GM21360 (cell line): ENCODE measurements around the gene ADARB2.

Source experiments
- ATAC-seq: cut with Tn5 transposase; IDR thresholded peaks from one replicate; pipeline ENCODE4 v1.9.1; 2021; ENCODE audit warnings: mild to moderate bottlenecking, moderate library complexity; ENCODE audit not compliant: unreplicated experiment

The ADARB2 gene

DNA sequence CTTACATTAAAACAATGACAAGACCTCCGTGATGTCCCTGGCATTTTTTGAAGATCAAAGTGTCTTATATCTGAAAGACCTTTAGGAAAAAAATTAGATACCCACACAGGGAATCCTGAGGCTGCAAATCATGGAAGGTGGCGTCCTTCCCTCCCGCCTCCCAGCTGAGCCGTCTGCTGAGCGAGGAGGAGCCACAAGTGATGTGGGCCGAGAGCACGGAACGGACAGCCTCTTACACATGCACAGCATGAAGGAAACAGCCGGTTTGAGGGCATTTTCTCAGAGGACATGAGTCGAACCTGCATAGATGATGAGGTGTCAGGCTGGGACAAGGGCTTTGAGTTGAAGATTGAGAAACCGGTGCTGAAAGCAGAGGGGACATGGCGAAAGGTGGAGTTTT, 163.3 kb downstream of the ADARB2 start:
- ATAC-seq: no peak

DNA sequence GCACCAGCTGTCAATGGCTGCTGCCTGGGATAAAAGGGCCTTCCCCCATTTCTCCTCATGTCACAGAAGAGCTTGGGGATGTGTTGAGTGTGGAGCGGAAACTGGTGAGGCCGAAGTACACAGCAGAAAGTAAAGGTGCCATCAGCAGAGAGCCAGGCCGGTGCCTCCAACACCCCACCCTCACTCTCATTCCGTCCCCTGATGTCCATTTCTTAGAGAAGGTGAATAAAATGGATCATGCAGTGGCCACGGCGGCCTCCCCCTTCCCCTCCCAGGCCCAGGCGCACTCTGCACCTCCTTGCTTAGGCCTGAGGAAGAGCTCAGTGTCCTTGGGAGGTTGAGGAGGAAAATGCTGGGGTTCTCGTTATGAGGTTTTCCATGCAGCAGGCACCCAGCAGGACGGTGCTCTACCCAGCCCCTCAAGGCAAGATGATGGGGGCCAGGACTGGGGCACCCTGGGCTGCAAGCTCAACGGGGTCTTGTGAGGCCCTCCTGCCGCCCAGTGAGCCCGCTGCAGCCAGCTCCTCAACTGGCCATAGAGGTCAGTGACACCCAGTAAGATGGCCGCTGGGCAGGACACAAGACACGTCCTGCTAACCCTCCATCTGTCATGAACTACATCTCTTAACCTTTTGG, 163.9 kb downstream of the ADARB2 start:
- ATAC-seq: no peak

GRCh38 chr10:1572519-1573333, 164.6 kb downstream of the ADARB2 start:
- no peak for ATAC-seq

GRCh38 chr10:1571587-1572237, 165.6 kb downstream of the ADARB2 start:
- no peak for ATAC-seq

DNA sequence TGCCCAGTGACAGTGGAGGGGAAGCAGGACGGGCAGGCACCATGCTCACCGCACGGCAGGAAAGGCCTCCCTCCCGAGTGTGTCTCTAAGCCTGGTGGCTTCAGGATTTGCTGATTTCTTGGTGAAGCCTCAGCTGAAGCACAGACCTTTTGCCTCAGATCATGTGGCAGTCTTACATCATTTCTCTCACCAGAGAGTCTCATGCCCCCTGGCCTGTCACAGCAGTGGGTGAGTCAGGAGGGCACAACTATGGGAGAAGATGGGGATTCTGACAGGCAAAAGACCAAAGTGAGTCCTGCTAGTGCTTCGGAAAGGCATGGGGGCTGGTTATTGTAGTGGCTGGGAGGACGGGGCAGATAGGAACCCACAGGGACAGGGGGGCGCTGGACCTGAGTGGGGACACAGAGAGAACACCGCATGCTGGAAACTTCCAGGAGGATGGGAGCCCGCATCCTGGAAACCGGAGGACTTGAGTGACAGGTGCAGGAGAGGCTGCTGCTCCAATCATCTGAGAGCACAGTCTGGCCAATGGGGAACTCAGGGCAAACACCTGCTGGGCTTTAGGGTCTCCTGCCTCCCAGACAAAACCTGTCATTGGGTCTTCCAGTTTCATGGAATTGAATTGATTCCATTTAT, 166.8 kb downstream of the ADARB2 start:
- ATAC-seq: no peak

DNA sequence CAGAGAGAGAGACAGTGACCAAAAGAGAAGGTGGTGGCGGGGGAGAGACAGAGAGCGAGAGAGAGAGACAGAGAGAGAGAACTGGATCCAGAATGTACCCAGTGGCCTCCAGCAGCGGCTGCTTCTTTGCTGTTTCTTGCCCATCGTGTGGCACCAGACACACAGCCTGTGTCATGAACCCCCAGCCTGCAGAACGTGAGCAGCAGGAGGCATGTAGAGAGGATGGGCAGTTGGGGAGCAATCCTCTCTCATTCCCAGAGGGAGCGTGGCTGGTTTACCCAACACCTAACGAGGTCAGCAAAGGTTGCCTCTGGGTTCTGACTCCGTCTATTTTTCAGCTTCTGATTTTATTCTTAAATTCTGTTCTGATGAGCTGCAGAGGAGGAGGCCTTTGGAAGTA, 168.1 kb downstream of the ADARB2 start:
- no peak for ATAC-seq

DNA sequence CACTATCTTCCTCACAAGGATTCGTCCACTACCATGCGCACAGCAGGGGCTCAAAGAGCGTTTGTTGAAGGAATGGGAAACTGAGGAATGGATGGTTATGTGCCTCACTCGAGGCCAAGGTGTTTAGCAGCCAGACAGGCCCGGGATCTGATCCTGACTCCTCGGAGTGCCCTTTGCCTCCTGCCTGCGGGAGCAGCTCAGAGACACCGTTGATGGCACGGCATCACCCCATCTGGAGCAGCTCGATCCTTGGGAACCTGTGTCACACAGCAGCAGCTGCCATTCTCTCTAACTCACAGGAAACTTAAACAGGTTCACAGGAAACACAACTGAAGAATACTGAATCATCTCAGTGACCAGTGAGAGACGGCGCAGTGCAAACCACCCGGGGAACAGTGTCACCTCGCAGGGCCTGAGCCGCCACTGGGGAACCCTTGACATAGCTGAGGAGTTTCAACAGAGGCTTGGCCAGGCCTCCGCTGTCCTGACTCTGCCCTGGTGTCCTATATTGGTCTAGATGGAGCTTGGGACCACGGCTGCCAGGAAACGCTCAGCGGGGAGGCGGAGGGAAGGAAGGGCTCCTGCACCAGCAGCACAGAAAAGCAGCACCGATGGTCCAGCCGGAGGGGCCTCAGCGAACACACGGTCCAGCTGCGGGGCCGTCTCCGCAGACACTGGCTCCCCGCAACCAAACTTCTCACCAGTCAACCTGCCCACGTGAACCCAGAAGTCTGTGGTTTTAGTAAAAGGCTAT, 169.4 kb downstream of the ADARB2 start:
- no peak for ATAC-seq

DNA sequence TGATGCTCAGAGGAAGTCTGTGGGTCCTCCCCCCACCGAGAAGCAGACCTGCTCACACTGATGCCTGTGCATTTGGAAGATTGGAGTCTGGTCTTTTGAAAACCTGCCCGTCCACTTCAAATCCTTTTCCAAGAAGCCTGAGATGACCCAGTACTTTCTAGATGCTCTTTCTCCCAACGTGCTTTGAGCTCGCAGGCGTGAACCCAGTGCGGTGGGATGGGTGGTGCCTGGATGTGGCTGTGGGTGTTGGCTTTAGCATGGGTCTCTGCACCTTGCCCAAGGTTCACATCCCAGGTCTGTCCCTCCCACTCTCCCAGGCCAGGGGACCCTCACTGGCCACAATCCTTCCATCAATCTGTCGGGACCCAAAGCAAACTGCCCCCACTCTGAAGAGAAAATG, 170.2 kb downstream of the ADARB2 start:
- ATAC-seq: no peak

DNA sequence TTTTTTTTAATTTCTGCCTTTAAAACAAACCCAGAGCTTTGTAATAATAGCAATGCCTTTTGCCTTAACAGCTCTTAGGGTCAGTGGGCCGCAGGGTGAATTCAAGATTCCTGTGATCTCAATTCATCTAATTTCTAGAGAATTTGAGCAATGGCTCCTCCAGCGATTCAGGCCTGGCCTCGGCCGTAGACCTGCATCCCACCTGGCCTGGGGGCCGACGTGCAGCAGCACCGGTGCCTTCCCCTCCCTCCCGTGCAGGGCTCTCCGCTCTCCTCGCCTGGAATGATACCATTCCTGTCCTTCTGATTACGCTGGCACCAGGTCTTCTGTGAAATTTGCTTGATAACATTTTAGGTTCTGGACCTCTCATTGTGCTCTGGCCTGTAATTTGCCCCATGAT, 172.5 kb downstream of the ADARB2 start:
- ATAC-seq: no peak

DNA sequence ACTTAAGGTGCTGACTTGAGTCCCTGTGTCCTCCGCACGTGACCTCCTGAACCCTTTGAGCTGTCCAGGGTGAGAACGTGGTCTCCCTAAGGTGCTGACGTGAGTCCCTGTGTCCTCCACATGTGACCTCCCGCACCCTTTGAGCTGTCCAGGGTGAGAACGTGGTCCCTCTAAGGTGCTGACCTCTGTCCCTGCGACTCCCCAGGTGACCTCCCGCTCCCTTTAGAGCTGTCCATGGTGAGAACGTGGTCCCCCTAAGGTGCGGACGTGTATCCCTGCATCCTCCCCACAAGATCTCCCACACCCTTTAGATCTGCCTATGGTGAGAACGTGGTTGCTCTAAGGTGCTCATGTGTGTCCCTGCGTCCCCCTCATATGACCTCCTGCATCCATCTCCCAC, 174.3 kb downstream of the ADARB2 start:
- no peak for ATAC-seq

GRCh38 chr10:1561731-1562337, 175.5 kb downstream of the ADARB2 start:
- no peak for ATAC-seq

GRCh38 chr10:1560535-1561192, 176.7 kb downstream of the ADARB2 start:
- ATAC-seq: no peak

DNA sequence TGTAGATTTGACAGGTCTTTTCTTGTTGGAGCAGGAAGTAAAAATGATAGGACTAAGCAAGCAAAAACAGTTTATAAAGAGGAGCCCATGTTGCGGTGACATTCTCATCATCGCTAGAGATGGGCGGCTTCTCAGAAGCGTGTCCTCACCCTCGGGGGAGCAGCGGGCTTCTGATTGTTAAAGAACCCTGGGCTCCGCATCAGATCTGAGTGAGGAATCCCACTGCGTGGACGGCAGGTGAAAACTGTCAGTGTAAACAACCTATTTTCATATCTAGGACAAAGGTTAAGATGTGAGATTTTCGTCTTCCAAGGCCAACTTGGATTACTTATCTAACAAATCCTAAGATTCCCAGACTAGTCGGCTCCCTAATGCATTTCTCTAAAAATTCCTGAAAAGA, 177.6 kb downstream of the ADARB2 start:
- no peak for ATAC-seq

GRCh38 chr10:1559311-1559710, 178.0 kb downstream of the ADARB2 start:
- ATAC-seq: no peak

GRCh38 chr10:1558906-1559305, 178.4 kb downstream of the ADARB2 start:
- no peak for ATAC-seq

DNA sequence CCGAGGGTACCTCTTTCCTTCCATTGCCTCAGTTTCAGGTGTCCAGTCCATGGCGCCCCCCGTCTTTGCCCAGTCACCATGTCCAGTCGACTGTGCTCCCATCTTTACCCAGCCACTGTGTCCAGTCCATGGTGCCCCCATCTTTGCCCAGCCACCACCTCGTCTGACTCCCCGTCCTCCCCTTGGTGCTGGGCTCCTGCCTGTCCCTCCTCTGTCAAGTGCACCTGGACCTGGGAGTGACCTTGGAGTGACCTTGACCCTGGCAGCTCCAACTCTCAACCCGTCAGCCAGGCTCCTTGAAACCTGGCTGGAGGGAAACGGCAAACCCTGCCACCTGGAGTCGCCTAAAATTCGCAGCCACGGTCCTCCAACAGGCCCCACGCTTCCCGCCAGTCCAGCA, 180.2 kb downstream of the ADARB2 start:
- no peak for ATAC-seq

DNA sequence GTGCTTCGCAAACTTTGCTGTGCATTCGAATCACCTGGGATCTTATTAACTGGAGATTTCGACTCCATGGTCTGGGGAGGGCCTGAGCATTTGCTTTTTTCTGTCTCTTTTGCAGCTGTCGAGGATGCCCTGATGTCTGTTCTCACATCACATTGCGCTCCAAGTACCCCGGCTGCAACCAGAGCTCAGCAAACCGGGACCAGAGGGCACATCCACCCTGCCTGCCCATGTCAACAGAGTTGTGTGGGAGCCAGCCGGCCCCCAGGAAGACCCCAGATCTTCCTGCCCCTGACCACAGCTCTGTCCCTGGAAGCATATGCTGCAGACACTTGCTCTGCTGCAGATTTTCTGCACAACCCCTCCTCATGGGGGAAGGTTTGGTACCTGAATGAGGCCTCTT, 180.8 kb downstream of the ADARB2 start:
- no peak for ATAC-seq

DNA sequence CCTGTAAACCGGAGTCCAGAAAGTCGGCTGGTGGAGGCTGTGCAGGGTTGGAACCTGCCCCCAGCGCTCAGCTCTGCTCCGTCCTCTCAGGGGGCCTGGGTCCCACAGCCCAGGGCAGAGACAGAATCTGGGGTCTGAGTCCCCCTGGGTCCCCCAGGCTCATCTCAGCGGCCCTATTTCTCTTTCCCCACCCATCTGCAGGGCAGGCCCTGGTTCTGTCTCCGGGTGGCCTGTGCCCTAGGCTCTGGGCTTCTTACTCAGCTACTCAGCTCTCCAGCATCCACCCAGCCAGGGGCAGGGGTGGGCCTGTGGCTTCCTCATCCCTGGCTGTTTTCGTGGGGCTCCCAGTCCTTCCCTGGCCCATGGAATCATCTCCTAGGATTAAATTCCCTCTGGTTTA, 183.4 kb downstream of the ADARB2 start:
- ATAC-seq: no peak

DNA sequence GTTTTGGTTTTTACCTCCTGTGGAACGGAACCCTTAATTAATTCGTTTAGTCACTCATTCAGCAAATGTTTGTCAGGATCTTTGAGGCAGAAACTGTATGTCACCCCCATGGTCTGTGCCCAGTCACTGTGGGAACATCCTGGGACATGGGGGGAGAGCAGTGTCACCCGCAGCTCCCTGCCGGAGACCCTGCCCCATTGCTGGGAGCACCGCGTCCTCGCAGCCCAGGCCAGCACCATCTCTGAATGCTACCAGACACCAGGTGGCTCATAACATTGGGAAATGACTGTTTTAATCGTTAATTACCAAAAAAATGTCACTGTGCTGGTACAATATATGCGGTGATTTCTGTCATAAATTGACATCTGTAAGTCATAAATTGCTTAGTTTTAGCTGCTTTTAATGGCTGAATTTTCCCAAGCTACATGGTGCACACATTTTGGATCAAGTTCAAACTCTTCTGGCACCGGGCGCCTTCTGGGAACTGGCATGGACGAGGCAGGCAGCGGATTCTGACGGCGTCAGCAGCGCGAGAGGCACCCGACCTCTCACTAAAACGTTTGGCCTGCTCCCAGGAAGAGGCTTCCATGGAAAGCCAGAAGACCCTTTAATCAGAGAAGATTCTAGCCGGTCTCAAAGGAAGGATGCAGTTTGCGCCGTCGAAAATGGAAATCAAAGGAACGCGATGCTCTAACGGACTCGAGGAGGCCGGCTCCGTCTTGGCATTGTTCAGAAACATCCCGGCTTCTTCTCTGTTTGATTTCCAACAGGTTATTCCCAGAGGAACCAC, 184.2 kb downstream of the ADARB2 start:
- ATAC-seq: no peak
